HepG2 (cell line): Measurements from ENCODE around the gene TXNL4A. TPM values are rescaled to one million over a fixed set of nuclear protein-coding genes. Genes with fewer than 3 reads are reported as not detected.

ENCODE experiments used
- CEBPG ChIP-seq: IDR thresholded peaks from 2 replicates; pipeline ENCODE4 v1.6.1; 2016
- CENPT ChIP-seq: sonication (generic); formaldehyde crosslinking; IDR thresholded peaks from 2 replicates; pipeline ENCODE4 v1.8.0; 2022; ENCODE audit warnings: low read depth, mild to moderate bottlenecking, moderate library complexity, missing genetic modification reagents
- HDAC1 ChIP-seq: sonication (generic); formaldehyde crosslinking; IDR thresholded peaks from 2 replicates; pipeline ENCODE4 v1.5.1; 2020; ENCODE audit warnings: mild to moderate bottlenecking, missing genetic modification reagents
- HMG20B ChIP-seq: conservative IDR thresholded peaks from 2 replicates; pipeline ENCODE4 v1.6.1; 2016; ENCODE audit warnings: missing genetic modification reagents, missing compliant biosample characterization
- MAFG ChIP-seq: sonication (generic); formaldehyde crosslinking; IDR thresholded peaks from 2 replicates; pipeline ENCODE4 v1.5.1; 2020; ENCODE audit warnings: mild to moderate bottlenecking, missing genetic modification reagents
- MED1 ChIP-seq: sonication (generic); formaldehyde crosslinking; IDR thresholded peaks from 2 replicates; pipeline ENCODE4 v1.4.0; 2020; ENCODE audit warnings: missing genetic modification reagents
- MED8 ChIP-seq: sonication (generic); formaldehyde crosslinking; IDR thresholded peaks from 2 replicates; pipeline ENCODE4 v1.8.1; 2023; ENCODE audit warnings: mild to moderate bottlenecking, missing genetic modification reagents; ENCODE audit not compliant: insufficient replicate concordance
- MIER3 ChIP-seq: IDR thresholded peaks from 2 replicates; pipeline ENCODE4 v1.6.1; 2016; ENCODE audit warnings: missing compliant biosample characterization, borderline replicate concordance
- PHF8 ChIP-seq: sonication (generic); formaldehyde crosslinking; IDR thresholded peaks from 2 replicates; pipeline ENCODE4 v1.5.0; 2020; ENCODE audit warnings: missing genetic modification reagents
- SKI ChIP-seq: fragments of 450-650 bp; IDR thresholded peaks from one replicate; pipeline ENCODE4 v1.6.1; 2018; ENCODE audit warnings: mild to moderate bottlenecking; ENCODE audit not compliant: partially characterized antibody
- TBP ChIP-seq: sonication (generic); formaldehyde crosslinking; IDR thresholded peaks from 2 replicates; pipeline ENCODE4 v1.5.0; 2020; ENCODE audit warnings: missing genetic modification reagents
- U2AF2 ChIP-seq: fragments of 200-400 bp; formaldehyde crosslinking; IDR thresholded peaks from 2 replicates; pipeline ENCODE4 v1.6.1; 2017; ENCODE audit warnings: low read depth, mild to moderate bottlenecking, low read length
- YEATS2 ChIP-seq: sonication (generic); formaldehyde crosslinking; IDR thresholded peaks from 2 replicates; pipeline ENCODE4 v1.4.0; 2020; ENCODE audit warnings: missing genetic modification reagents, borderline replicate concordance
- ZNF430 ChIP-seq: sonication (generic); formaldehyde crosslinking; IDR thresholded peaks from 2 replicates; pipeline ENCODE4 v1.9.0; 2021; ENCODE audit warnings: mild to moderate bottlenecking, missing genetic modification reagents
- ZNF672 ChIP-seq: sonication (generic); formaldehyde crosslinking; IDR thresholded peaks from 2 replicates; pipeline ENCODE4 v1.8.1; 2022; ENCODE audit warnings: missing genetic modification reagents
- ZNF773 ChIP-seq: sonication (generic); formaldehyde crosslinking; IDR thresholded peaks from 2 replicates; pipeline ENCODE4 v1.4.0; 2020; ENCODE audit warnings: missing genetic modification reagents, borderline replicate concordance
- ZNF788 ChIP-seq: sonication (generic); formaldehyde crosslinking; IDR thresholded peaks from 2 replicates; pipeline ENCODE4 v1.5.0; 2020; ENCODE audit warnings: mild to moderate bottlenecking, missing genetic modification reagents, borderline replicate concordance
- polyA plus RNA-seq, 8 experiments: library from polyadenylated mRNA; depleted of rRNA in 3 of 8; stranded (reverse) in 7 of 8; unstranded in 1 of 8; fragments of >200 nt; fragmentation: Illumina TruSeq in 4 of 8; extraction: Trizol in 4 of 8; gene quantifications; 2 replicates each; pipeline versions ENCODE4 v1.2.1 to v1.2.3, GENCODE V29; 2011 to 2016; ENCODE audit warnings: low read depth in 4 of 8, missing spikeins in 1 of 8, mixed read lengths in 1 of 8; ENCODE audit not compliant: insufficient read depth in 1 of 8
- total RNA-seq, 5 experiments: library from RNA; depleted of rRNA; stranded (reverse); fragments of >200 nt; fragmentation: Illumina TruSeq; extraction: Trizol; gene quantifications; 2 replicates each; pipeline ENCODE4 v1.2.3, GENCODE V29; 2016; ENCODE audit warnings: low read depth in 1 of 5
- TF ChIP-seq, protein P1 (sequence below): sonication (generic); formaldehyde crosslinking; IDR thresholded peaks from 2 replicates; pipeline ENCODE4 v1.8.0; 2022; ENCODE audit warnings: missing genetic modification reagents, mild to moderate bottlenecking, inconsistent platforms, borderline replicate concordance
- TF ChIP-seq, protein P2 (sequence below): sonication (generic); formaldehyde crosslinking; IDR thresholded peaks from 2 replicates; pipeline ENCODE4 v1.8.0; 2022; ENCODE audit warnings: low read depth, missing genetic modification reagents
- TF ChIP-seq, protein P3 (sequence below): IDR thresholded peaks from 2 replicates; pipeline ENCODE4 v1.6.1; 2016; ENCODE audit warnings: low read depth
- TF ChIP-seq, protein P4 (sequence below): IDR thresholded peaks from 2 replicates; pipeline ENCODE4 v1.6.1; 2016; ENCODE audit warnings: missing compliant biosample characterization, missing genetic modification reagents, borderline replicate concordance
- TF ChIP-seq, protein P5 (sequence below): IDR thresholded peaks from 2 replicates; pipeline ENCODE4 v1.6.1; 2016; ENCODE audit warnings: low read depth, control low read depth

The TXNL4A gene
- total and polyA plus RNA-seq, 2 of the 13 experiments (the other 11 are each of a cell fraction or from before 2014, with no cell fraction given), result 172 to 202 TPM

DNA sequence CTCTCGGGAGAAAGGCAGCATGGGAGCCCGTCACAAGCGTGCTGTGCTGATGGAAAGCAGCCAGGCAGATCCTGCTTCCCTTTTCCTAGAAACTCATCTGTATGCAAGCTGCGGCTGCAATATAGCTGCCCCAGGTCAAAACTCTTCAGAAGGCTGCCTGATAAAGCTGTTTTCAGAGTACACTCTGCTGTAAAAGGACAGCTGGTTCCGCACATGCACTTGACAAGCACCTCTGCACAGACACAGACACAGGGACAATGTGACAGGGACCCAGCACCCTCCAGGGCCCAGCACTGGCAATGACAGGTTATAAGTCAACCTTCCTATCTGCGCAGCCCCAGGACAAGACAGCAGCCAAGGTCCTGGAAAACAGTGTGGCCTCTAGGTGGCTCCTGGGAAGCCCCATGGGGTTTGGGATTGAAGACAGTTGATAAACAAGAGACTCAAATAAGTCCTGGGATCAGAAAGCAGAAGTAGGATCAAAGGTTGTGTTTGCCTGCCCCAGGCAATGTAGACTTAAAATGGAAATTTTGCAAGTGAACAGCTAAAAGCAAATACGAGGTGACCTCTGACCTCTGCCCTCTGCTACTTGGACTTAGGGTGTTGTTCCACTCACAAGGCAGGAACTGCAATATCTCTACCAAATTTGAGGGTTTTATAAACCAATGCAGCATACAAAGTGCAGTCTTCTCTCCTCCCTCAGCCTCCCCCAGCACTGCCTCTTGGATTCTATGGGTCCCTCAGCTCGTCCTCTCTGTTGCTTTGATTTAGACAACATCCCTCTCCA is 53.9 kb downstream of the TXNL4A start (continued):
- TF ChIP-seq YEATS2 (CRISPR knock-in tag), result 0 out of 2 replicates have a peak, but pooled peaks have one; percentile 74
- TF ChIP-seq ZNF430 (CRISPR knock-in tag), result peak; percentile 87
- TF ChIP-seq MIER3, result peak; percentile 98
- TF ChIP-seq MED1, result peak; percentile 94
- TF ChIP-seq, protein P1, sequence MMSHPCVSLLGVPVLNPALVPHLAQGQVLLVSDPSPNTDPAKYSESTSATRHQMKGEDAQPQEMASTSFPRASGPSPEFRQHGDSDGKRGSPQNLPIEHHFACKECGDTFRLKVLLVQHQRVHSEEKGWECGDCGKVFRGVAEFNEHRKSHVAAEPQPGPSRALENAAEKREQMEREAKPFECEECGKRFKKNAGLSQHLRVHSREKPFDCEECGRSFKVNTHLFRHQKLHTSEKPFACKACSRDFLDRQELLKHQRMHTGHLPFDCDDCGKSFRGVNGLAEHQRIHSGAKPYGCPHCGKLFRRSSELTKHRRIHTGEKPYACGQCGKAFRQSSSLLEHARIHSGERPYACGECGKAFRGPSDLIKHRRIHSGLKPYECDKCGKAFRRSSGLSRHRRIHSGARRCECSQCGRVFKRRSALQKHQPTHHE (CRISPR knock-in tag), result no peak
- TF ChIP-seq ZNF788 (CRISPR knock-in tag), result peak; percentile 84; the same call in 1 of the 2 replicates
- no peak for TF ChIP-seq ZNF773 (CRISPR knock-in tag)
- peak; percentile 92 for TF ChIP-seq HMG20B (CRISPR knock-in tag)
- TF ChIP-seq, protein P2, sequence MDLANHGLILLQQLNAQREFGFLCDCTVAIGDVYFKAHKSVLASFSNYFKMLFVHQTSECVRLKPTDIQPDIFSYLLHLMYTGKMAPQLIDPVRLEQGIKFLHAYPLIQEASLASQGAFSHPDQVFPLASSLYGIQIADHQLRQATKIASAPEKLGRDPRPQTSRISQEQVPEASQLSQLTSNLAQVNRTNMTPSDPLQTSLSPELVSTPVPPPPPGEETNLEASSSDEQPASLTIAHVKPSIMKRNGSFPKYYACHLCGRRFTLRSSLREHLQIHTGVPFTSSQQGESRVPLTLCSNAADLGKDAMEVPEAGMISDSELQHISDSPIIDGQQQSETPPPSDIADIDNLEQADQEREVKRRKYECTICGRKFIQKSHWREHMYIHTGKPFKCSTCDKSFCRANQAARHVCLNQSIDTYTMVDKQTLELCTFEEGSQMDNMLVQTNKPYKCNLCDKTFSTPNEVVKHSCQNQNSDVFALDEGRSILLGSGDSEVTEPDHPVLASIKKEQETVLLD (CRISPR knock-in tag), result no peak
- TF ChIP-seq MED8 (CRISPR knock-in tag), result peak; percentile 74
- TF ChIP-seq TBP, result no peak
- TF ChIP-seq, protein P3, sequence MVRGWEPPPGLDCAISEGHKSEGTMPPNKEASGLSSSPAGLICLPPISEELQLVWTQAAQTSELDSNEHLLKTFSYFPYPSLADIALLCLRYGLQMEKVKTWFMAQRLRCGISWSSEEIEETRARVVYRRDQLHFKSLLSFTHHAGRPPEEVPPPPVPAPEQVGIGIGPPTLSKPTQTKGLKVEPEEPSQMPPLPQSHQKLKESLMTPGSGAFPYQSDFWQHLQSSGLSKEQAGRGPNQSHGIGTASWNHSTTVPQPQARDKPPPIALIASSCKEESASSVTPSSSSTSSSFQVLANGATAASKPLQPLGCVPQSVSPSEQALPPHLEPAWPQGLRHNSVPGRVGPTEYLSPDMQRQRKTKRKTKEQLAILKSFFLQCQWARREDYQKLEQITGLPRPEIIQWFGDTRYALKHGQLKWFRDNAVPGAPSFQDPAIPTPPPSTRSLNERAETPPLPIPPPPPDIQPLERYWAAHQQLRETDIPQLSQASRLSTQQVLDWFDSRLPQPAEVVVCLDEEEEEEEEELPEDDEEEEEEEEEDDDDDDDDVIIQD (CRISPR knock-in tag), result peak; percentile 92
- peak; percentile 75 for TF ChIP-seq CEBPG (CRISPR knock-in tag)
- TF ChIP-seq U2AF2, result no peak
- peak; percentile 33 for TF ChIP-seq PHF8
- TF ChIP-seq, protein P4, sequence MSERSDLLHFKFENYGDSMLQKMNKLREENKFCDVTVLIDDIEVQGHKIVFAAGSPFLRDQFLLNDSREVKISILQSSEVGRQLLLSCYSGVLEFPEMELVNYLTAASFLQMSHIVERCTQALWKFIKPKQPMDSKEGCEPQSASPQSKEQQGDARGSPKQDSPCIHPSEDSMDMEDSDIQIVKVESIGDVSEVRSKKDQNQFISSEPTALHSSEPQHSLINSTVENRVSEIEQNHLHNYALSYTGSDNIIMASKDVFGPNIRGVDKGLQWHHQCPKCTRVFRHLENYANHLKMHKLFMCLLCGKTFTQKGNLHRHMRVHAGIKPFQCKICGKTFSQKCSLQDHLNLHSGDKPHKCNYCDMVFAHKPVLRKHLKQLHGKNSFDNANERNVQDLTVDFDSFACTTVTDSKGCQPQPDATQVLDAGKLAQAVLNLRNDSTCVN, result no peak
- no peak for TF ChIP-seq MAFG (CRISPR knock-in tag)
- no peak for TF ChIP-seq ZNF672 (CRISPR knock-in tag)
- peak; percentile 94 for TF ChIP-seq SKI
- no peak for TF ChIP-seq CENPT (CRISPR knock-in tag)
- TF ChIP-seq HDAC1 (CRISPR knock-in tag), result peak; percentile 94
- TF ChIP-seq, protein P5, sequence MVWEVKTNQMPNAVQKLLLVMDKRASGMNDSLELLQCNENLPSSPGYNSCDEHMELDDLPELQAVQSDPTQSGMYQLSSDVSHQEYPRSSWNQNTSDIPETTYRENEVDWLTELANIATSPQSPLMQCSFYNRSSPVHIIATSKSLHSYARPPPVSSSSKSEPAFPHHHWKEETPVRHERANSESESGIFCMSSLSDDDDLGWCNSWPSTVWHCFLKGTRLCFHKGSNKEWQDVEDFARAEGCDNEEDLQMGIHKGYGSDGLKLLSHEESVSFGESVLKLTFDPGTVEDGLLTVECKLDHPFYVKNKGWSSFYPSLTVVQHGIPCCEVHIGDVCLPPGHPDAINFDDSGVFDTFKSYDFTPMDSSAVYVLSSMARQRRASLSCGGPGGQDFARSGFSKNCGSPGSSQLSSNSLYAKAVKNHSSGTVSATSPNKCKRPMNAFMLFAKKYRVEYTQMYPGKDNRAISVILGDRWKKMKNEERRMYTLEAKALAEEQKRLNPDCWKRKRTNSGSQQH (CRISPR knock-in tag), result peak; percentile 80; the same call in 1 of the 2 replicates
